ENCODE measurements around the gene SMIM10L2A.

Gene SMIM10L2A

DNA sequence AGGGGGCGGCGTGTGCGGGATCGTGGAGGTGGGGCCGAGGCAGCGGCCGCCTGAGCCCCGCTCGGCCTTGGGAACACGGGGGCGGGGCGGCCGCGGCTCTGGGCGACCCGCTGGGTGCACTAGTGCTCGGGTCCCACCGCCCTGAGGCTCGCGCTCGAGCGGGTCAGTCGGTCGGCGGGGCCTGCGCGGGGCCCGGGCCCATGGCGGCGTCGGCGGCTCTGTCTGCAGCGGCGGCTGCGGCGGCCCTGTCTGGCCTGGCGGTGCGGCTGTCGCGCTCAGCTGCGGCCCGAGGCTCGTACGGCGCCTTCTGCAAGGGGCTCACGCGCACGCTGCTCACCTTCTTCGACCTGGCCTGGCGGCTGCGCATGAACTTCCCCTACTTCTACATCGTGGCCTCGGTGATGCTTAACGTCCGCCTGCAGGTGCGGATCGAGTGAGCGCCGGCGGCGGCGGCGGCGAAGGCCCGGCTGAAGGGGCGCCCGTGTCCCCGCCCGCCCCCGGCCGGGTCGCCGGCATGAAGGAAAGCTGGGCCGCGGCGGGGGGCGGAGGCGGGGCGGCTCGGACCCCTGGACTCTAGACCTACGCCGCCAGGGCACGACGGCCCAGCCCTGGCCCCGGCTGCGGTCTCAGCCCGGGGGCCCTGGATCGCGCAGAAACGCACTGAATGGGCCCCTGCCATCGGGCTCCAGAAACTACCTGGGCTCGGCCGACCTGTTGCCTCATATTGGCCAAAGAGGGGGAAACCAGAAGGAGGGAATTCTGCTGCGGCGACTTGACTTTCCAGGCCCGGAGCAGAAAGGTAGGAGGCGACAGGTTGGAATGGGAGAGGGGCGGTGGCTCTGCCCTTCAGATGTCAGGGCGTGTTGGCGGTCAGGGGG, at the start of gene SMIM10L2A:
Gene SMIM10L2A (plus strand): TSS at position 13 of the 878 bp plus-strand sequence. CDS start 188 bp downstream, at position 201.
- H3K4me3 ChIP-seq (ENCODE audit: low read length): peak within 1 kb of the TSS; percentile 58; the same call in 1 of the 2 replicates
- WGBS (ENCODE audit: insufficient coverage, insufficient read length): no CpG with 5 or more reads among the region's 100 CpGs
- no peak within 1 kb of the TSS for H3K27ac ChIP-seq (ENCODE audit: low read length)
- H3K27me3 ChIP-seq (ENCODE audit: control insufficient read depth, insufficient read depth, low read length): no peaks in the 10 kb centered on the region
- H3K4me1 ChIP-seq (ENCODE audit: control insufficient read depth, insufficient read depth, low read length): no peaks in the 10 kb centered on the region; the same call in none of the 2 replicates
- no peaks in the 10 kb centered on the region for H3K36me3 ChIP-seq (ENCODE audit: control insufficient read depth, insufficient read depth, low read length)
- DNase-seq (ENCODE audit: low read depth, low spot score): no peak
- no peaks in the 10 kb centered on the region for H3K9me3 ChIP-seq (ENCODE audit: control insufficient read depth, insufficient read depth, low read length)

DNA sequence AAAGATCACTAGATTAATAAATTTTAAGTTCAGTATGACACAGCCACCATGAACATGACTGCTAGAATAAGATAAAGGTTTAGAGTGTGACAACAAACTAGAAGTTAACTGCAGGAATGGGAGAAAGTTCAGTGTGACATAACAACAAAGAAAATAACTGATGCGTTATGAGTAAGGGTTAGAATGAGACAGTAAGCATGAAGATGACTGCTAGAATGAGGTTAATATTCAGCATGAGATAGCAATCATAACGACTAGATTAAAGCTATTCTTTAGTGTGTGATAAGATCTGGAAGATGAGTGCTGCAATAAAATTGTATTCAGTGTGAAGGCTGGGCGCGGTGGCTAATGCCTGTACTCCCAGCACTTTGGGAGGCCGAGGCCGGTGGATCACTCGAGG, 48.4 kb upstream of the SMIM10L2A start:
- no peak overlapping the region for H3K4me3 ChIP-seq (ENCODE audit: low read length)
- DNase-seq (ENCODE audit: low read depth, low spot score): no peak
- H3K36me3 ChIP-seq (ENCODE audit: control insufficient read depth, insufficient read depth, low read length): no peaks in the 10 kb centered on the region
- H3K9me3 ChIP-seq (ENCODE audit: control insufficient read depth, insufficient read depth, low read length): no peaks in the 10 kb centered on the region
- WGBS (ENCODE audit: insufficient coverage, insufficient read length): no CpG with 5 or more reads among the region's 7 CpGs
- H3K4me1 ChIP-seq (ENCODE audit: control insufficient read depth, insufficient read depth, low read length): no peaks in the 10 kb centered on the region
- no peaks in the 10 kb centered on the region for H3K27me3 ChIP-seq (ENCODE audit: control insufficient read depth, insufficient read depth, low read length)
- no peak overlapping the region for H3K27ac ChIP-seq (ENCODE audit: low read length)

DNA sequence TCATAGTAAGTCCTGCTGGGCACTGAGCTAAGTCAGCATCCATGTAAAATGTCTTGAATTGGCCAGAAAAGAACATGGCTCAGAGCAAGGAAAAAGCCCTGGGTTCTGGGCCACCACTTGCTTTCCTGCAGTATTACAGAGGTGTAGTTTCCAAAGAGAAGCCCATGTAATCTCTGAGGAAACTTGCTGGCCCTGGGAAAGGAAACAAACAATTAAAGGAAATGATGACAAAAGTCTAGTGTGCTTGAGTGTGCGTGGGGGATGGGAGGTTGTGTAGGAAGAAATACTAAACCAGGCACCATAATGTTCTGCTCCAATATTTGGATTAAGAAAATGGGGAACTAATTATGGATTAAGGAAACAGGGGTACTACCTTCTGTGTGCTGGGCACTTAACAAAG, 39.5 kb upstream of the SMIM10L2A start:
- no CpG with 5 or more reads among the region's 1 CpG for WGBS (ENCODE audit: insufficient coverage, insufficient read length)
- no peak for DNase-seq (ENCODE audit: low read depth, low spot score)
- Histone ChIP-seq H3K4me3 (ENCODE audit: low read length) (no peak overlapping the region), H3K27me3 (ENCODE audit: control insufficient read depth, insufficient read depth, low read length) (no peaks in the 10 kb centered on the region), H3K27ac (ENCODE audit: low read length) (no peak overlapping the region), H3K9me3 (ENCODE audit: control insufficient read depth, insufficient read depth, low read length) (no peaks in the 10 kb centered on the region), H3K36me3 (ENCODE audit: control insufficient read depth, insufficient read depth, low read length) (no peaks in the 10 kb centered on the region), H3K4me1 (ENCODE audit: control insufficient read depth, insufficient read depth, low read length) (no peaks in the 10 kb centered on the region)

GRCh38 chrX:135383249-135383648, 38.5 kb upstream of the SMIM10L2A start:
- DNase-seq (ENCODE audit: low read depth, low spot score): no peak
- no peaks in the 10 kb centered on the region for H3K27me3 ChIP-seq (ENCODE audit: control insufficient read depth, insufficient read depth, low read length)
- no peaks in the 10 kb centered on the region for H3K36me3 ChIP-seq (ENCODE audit: control insufficient read depth, insufficient read depth, low read length)
- no peaks in the 10 kb centered on the region for H3K9me3 ChIP-seq (ENCODE audit: control insufficient read depth, insufficient read depth, low read length)
- no peak overlapping the region for H3K27ac ChIP-seq (ENCODE audit: low read length)
- H3K4me3 ChIP-seq (ENCODE audit: low read length): no peak overlapping the region
- no peaks in the 10 kb centered on the region for H3K4me1 ChIP-seq (ENCODE audit: control insufficient read depth, insufficient read depth, low read length)
- no CpG with 5 or more reads among the region's 2 CpGs for WGBS (ENCODE audit: insufficient coverage, insufficient read length)

GRCh38 chrX:135384161-135384836, 37.4 kb upstream of the SMIM10L2A start:
- DNase-seq (ENCODE audit: low read depth, low spot score): no peak
- Histone ChIP-seq H3K36me3 (ENCODE audit: control insufficient read depth, insufficient read depth, low read length) (no peaks in the 10 kb centered on the region), H3K4me3 (ENCODE audit: low read length) (no peak overlapping the region), H3K9me3 (ENCODE audit: control insufficient read depth, insufficient read depth, low read length) (no peaks in the 10 kb centered on the region), H3K27ac (ENCODE audit: low read length) (no peak overlapping the region), H3K4me1 (ENCODE audit: control insufficient read depth, insufficient read depth, low read length) (no peaks in the 10 kb centered on the region), H3K27me3 (ENCODE audit: control insufficient read depth, insufficient read depth, low read length) (no peaks in the 10 kb centered on the region)
- no CpG with 5 or more reads among the region's 6 CpGs for WGBS (ENCODE audit: insufficient coverage, insufficient read length)

GRCh38 chrX:135388841-135389240, 32.9 kb upstream of the SMIM10L2A start:
- Histone ChIP-seq H3K27ac (ENCODE audit: low read length) (no peak overlapping the region), H3K9me3 (ENCODE audit: control insufficient read depth, insufficient read depth, low read length) (no peaks in the 10 kb centered on the region), H3K4me3 (ENCODE audit: low read length) (no peak overlapping the region), H3K36me3 (ENCODE audit: control insufficient read depth, insufficient read depth, low read length) (no peaks in the 10 kb centered on the region), H3K27me3 (ENCODE audit: control insufficient read depth, insufficient read depth, low read length) (no peaks in the 10 kb centered on the region), H3K4me1 (ENCODE audit: control insufficient read depth, insufficient read depth, low read length) (no peaks in the 10 kb centered on the region)
- DNase-seq (ENCODE audit: low read depth, low spot score): no peak
- WGBS (ENCODE audit: insufficient coverage, insufficient read length): no CpG with 5 or more reads among the region's 2 CpGs

- Histone ChIP-seq H3K27ac (ENCODE audit: low read length) (no peak overlapping the region), H3K27me3 (ENCODE audit: control insufficient read depth, insufficient read depth, low read length) (no peaks in the 10 kb centered on the region), H3K4me3 (ENCODE audit: low read length) (no peak overlapping the region), H3K4me1 (ENCODE audit: control insufficient read depth, insufficient read depth, low read length) (no peaks in the 10 kb centered on the region), H3K9me3 (ENCODE audit: control insufficient read depth, insufficient read depth, low read length) (no peaks in the 10 kb centered on the region), H3K36me3 (ENCODE audit: control insufficient read depth, insufficient read depth, low read length) (no peaks in the 10 kb centered on the region)
- 100% methylated on average over 1 of the region's 1 CpG for WGBS (ENCODE audit: insufficient coverage, insufficient read length)
- no peak for DNase-seq (ENCODE audit: low read depth, low spot score)
Measured at GRCh38 chrX:135389243-135389642, 32.5 kb upstream of the SMIM10L2A start.

- no peak overlapping the region for H3K4me3 ChIP-seq (ENCODE audit: low read length)
- no peak overlapping the region for H3K27ac ChIP-seq (ENCODE audit: low read length)
- WGBS (ENCODE audit: insufficient coverage, insufficient read length): no CpG with 5 or more reads among the region's 2 CpGs
Measured at GRCh38 chrX:135389717-135390116, 32.0 kb upstream of the SMIM10L2A start.

GRCh38 chrX:135391734-135392133, 30.0 kb upstream of the SMIM10L2A start:
- no peak for DNase-seq (ENCODE audit: low read depth, low spot score)
- H3K4me1 ChIP-seq (ENCODE audit: control insufficient read depth, insufficient read depth, low read length): no peaks in the 10 kb centered on the region
- no peak overlapping the region for H3K4me3 ChIP-seq (ENCODE audit: low read length)
- WGBS (ENCODE audit: insufficient coverage, insufficient read length): no CpG with 5 or more reads among the region's 7 CpGs
- H3K27me3 ChIP-seq (ENCODE audit: control insufficient read depth, insufficient read depth, low read length): no peaks in the 10 kb centered on the region
- no peaks in the 10 kb centered on the region for H3K36me3 ChIP-seq (ENCODE audit: control insufficient read depth, insufficient read depth, low read length)
- H3K27ac ChIP-seq (ENCODE audit: low read length): no peak overlapping the region
- H3K9me3 ChIP-seq (ENCODE audit: control insufficient read depth, insufficient read depth, low read length): no peaks in the 10 kb centered on the region

More at GRCh38 chrX:135389717-135390116, 32.0 kb upstream of the SMIM10L2A start:
- Histone ChIP-seq H3K27me3 (ENCODE audit: control insufficient read depth, insufficient read depth, low read length) (no peaks in the 10 kb centered on the region), H3K9me3 (ENCODE audit: control insufficient read depth, insufficient read depth, low read length) (no peaks in the 10 kb centered on the region), H3K36me3 (ENCODE audit: control insufficient read depth, insufficient read depth, low read length) (no peaks in the 10 kb centered on the region), H3K4me1 (ENCODE audit: control insufficient read depth, insufficient read depth, low read length) (no peaks in the 10 kb centered on the region)
- no peak for DNase-seq (ENCODE audit: low read depth, low spot score)

DNA sequence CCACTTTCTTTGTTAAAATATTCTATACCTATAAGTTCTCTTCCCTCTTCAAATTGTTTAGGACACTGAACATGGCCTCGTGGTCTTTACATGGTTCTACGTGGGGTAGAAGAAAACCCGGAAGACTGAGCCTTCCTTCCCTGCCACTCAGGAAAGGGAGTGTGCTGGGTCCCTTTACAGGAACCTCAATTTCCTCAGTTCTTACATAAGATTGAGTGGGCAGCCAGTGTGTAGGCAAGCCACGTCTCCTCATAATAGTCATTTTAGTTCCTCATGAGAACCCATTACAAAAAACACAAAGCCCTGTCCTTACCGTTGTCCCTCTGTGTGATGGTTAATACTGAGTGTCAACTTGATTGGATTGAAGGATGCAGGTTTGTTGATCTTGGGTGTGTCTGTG, 28.7 kb upstream of the SMIM10L2A start:
- H3K4me1 ChIP-seq (ENCODE audit: control insufficient read depth, insufficient read depth, low read length): no peaks in the 10 kb centered on the region
- no CpG with 5 or more reads among the region's 5 CpGs for WGBS (ENCODE audit: insufficient coverage, insufficient read length)
- H3K27me3 ChIP-seq (ENCODE audit: control insufficient read depth, insufficient read depth, low read length): no peaks in the 10 kb centered on the region
- no peak overlapping the region for H3K27ac ChIP-seq (ENCODE audit: low read length)
- no peaks in the 10 kb centered on the region for H3K9me3 ChIP-seq (ENCODE audit: control insufficient read depth, insufficient read depth, low read length)
- no peaks in the 10 kb centered on the region for H3K36me3 ChIP-seq (ENCODE audit: control insufficient read depth, insufficient read depth, low read length)
- DNase-seq (ENCODE audit: low read depth, low spot score): no peak
- H3K4me3 ChIP-seq (ENCODE audit: low read length): no peak overlapping the region
